Activated naive CD8-positive, alpha-beta T cell treated with anti-CD3 and anti-CD28 coated beads, Interleukin-2, amount 50 U/mL, for 24 hours (primary cell): Measurements from ENCODE around the gene SVBP.

Experiments used
- ATAC-seq: fragments of 150-1000 bp; cut with Tn5 transposase; one replicate; pipeline ENCODE4 v1.10.0; 2021
- DNase-seq: peaks from one replicate; pipeline ENCODE4 v3.0.0; 2021
- H3K27ac Mint-ChIP-seq: one replicate; pipeline ENCODE4 v1.8.0; 2021; ENCODE audit warnings: mild to moderate bottlenecking, mixed read lengths
- H3K27me3 Mint-ChIP-seq: one replicate; pipeline ENCODE4 v1.8.0; 2021; ENCODE audit warnings: mixed read lengths
- H3K36me3 Mint-ChIP-seq: one replicate; pipeline ENCODE4 v1.8.0; 2021; ENCODE audit warnings: low read depth, mixed read lengths
- H3K4me1 Mint-ChIP-seq: one replicate; pipeline ENCODE4 v1.8.0; 2021; ENCODE audit warnings: mixed read lengths
- H3K4me3 Mint-ChIP-seq: one replicate; pipeline ENCODE4 v1.8.0; 2021; ENCODE audit warnings: mild to moderate bottlenecking, moderate library complexity, mixed read lengths
- H3K9me3 Mint-ChIP-seq: one replicate; pipeline ENCODE4 v1.8.0; 2021; ENCODE audit warnings: mixed read lengths

The SVBP gene

GRCh38 chr1:42847111-42847595 is 30.0 kb upstream of the SVBP start:
- peaks cover 45% of the 10 kb centered on the region for H3K36me3 Mint-ChIP-seq
- no peak for DNase-seq
- H3K4me1 Mint-ChIP-seq: peaks cover 34% of the 10 kb centered on the region
- H3K9me3 Mint-ChIP-seq: peaks cover 4% of the 10 kb centered on the region
- peak overlapping the region; percentile 98 for H3K4me3 Mint-ChIP-seq
- no peaks in the 10 kb centered on the region for H3K27me3 Mint-ChIP-seq
- ATAC-seq: no peak
- peak overlapping the region; percentile 91 for H3K27ac Mint-ChIP-seq

DNA sequence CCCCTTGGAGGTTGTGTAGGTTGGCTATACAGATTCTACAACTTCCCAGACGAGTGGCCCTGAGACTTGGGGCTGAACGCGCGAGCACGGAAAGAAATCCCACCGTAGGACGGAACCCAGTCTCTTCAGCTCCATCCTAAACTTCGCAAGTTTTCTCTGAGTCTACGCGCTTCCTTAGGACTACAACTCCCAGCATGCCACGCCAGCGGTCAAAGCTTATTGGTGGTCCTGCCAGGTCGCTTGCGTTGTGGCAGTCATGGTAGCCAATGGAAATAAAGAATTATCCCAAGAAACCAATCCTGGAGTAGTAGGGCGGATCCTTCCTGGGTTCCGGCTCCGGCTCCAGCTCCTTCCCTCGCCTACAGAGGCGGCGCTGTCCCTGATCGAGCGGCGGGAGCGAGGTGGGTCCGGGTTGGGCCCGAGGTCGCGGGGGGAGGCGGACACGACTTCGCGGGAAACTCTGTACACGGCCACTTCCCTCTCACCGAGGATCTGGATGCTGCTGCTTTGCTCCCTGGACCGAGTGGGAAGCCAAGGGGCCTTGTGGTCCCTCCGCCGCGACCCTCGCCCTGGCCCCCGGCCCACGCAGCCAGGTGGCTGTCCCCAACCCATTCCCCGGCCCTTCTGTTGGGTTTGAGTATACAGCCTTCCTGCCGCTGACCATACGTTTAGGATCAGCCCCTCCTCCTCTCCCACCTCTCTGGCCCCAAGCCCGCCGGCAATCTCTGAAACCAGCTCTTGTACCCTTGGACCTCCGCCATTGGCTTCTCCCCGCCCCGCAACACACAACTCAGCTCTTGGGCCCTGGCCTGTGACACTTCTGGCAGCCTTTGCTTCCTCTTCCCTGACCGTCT is 29.3 kb upstream of the SVBP start, which contains the start of gene ZNF691:
ZNF691 (plus strand) TSS at position 357 of the 854 bp plus-strand sequence. CDS start 3,046 bp downstream, outside the sequence.
- Mint-ChIP-seq H3K36me3 (peaks cover 39% of the 10 kb centered on the region), H3K27ac (peak within 1 kb of the TSS; percentile 91), H3K4me3 (peak within 1 kb of the TSS; percentile 98), H3K9me3 (peaks cover 4% of the 10 kb centered on the region), H3K4me1 (peaks cover 34% of the 10 kb centered on the region), H3K27me3 (no peaks in the 10 kb centered on the region)
- ATAC-seq (peak; percentile 95), DNase-seq (peak; percentile 85)

- Mint-ChIP-seq H3K9me3 (peaks cover 3% of the 10 kb centered on the region), H3K27ac (peak overlapping the region; percentile 91), H3K36me3 (peaks cover 33% of the 10 kb centered on the region), H3K4me1 (peaks cover 34% of the 10 kb centered on the region), H3K4me3 (peak overlapping the region; percentile 98), H3K27me3 (no peaks in the 10 kb centered on the region)
- peak; percentile 1 for ATAC-seq
- DNase-seq: peak; percentile 22
Measured at GRCh38 chr1:42845866-42846256, 28.7 kb upstream of the SVBP start.

- Mint-ChIP-seq H3K36me3 (peaks cover 27% of the 10 kb centered on the region), H3K4me3 (no peak overlapping the region), H3K9me3 (no peaks in the 10 kb centered on the region), H3K27me3 (no peaks in the 10 kb centered on the region), H3K27ac (no peak overlapping the region), H3K4me1 (peaks cover 34% of the 10 kb centered on the region)
- no peak for DNase-seq
- ATAC-seq: no peak
Measured at GRCh38 chr1:42845193-42845592, 28.0 kb upstream of the SVBP start.

- H3K36me3 Mint-ChIP-seq: peaks cover 21% of the 10 kb centered on the region
- no peak overlapping the region for H3K27ac Mint-ChIP-seq
- no peaks in the 10 kb centered on the region for H3K27me3 Mint-ChIP-seq
- peak; percentile 12 for DNase-seq
- peaks cover 31% of the 10 kb centered on the region for H3K4me1 Mint-ChIP-seq
- H3K9me3 Mint-ChIP-seq: no peaks in the 10 kb centered on the region
- no peak for ATAC-seq
- H3K4me3 Mint-ChIP-seq: no peak overlapping the region
Measured at GRCh38 chr1:42844592-42845140, 27.5 kb upstream of the SVBP start.

GRCh38 chr1:42841440-42842147 is 24.4 kb upstream of the SVBP start:
- Mint-ChIP-seq H3K27ac (no peak overlapping the region), H3K4me3 (no peak overlapping the region), H3K4me1 (peaks cover 9% of the 10 kb centered on the region), H3K27me3 (no peaks in the 10 kb centered on the region), H3K9me3 (no peaks in the 10 kb centered on the region), H3K36me3 (peaks cover 5% of the 10 kb centered on the region)
- DNase-seq (no peak), ATAC-seq (no peak)

DNA sequence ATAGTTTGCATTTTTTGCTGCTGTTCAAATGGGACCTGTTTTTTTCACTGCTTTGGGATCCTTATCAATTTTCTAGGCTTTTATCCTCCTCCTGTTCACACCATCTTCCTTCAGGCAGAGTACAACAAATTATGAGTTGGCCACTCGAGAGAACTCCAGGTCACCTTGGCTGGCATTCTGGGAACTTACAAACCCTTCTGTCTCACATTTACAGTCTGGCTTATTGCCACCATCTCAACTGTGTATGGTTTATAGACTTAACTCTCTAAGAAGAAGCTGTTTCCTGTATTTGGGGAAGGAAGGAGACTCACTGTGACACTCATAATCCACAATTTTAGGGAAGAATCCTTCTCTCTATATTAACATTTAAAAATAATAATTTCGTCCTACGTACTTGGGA is 23.8 kb upstream of the SVBP start:
- H3K27ac Mint-ChIP-seq: no peak overlapping the region

GRCh38 chr1:42838482-42839190 is 21.4 kb upstream of the SVBP start:
- no peaks in the 10 kb centered on the region for H3K9me3 Mint-ChIP-seq
- ATAC-seq (no peak), DNase-seq (no peak)
- H3K36me3 Mint-ChIP-seq: peaks cover 2% of the 10 kb centered on the region
- H3K27ac Mint-ChIP-seq: no peak overlapping the region
- H3K27me3 Mint-ChIP-seq: no peaks in the 10 kb centered on the region
- H3K4me3 Mint-ChIP-seq: no peak overlapping the region
- no peaks in the 10 kb centered on the region for H3K4me1 Mint-ChIP-seq

More for the DNA sequence above, 23.8 kb upstream of the SVBP start:
- Mint-ChIP-seq H3K27me3 (no peaks in the 10 kb centered on the region), H3K36me3 (peaks cover 7% of the 10 kb centered on the region), H3K4me1 (peaks cover 6% of the 10 kb centered on the region), H3K4me3 (no peak overlapping the region), H3K9me3 (no peaks in the 10 kb centered on the region)
- DNase-seq: no peak
- no peak for ATAC-seq

- H3K4me1 Mint-ChIP-seq: no peaks in the 10 kb centered on the region
- no peaks in the 10 kb centered on the region for H3K27me3 Mint-ChIP-seq
- H3K27ac Mint-ChIP-seq: no peak overlapping the region
- no peak for DNase-seq
- H3K9me3 Mint-ChIP-seq: no peaks in the 10 kb centered on the region
- H3K36me3 Mint-ChIP-seq: peaks cover 2% of the 10 kb centered on the region
- H3K4me3 Mint-ChIP-seq: no peak overlapping the region
- no peak for ATAC-seq
Measured at GRCh38 chr1:42837709-42838108, 20.5 kb upstream of the SVBP start.

DNA sequence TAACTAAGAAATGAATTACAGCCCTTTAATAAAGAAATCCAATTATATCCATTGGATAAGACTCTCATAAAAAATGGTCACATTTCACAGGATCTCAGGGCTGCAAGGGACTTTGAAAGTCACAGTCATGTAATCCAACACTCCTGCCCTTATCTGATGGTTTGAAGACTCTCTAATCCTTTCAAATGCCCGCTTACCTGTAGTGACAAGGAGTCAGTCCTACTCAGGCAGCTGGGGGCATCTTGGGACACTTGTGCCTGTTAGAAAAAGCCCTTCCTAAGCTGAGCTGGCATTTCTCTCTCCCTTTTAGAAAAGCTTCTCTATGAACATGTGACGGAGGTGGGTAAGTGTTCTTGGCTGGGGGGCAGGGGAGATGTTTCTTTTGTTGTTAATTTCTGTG is 18.2 kb upstream of the SVBP start:
- H3K4me1 Mint-ChIP-seq: no peaks in the 10 kb centered on the region
- ATAC-seq (no peak), DNase-seq (no peak)
- H3K36me3 Mint-ChIP-seq: peaks cover 4% of the 10 kb centered on the region
- no peaks in the 10 kb centered on the region for H3K9me3 Mint-ChIP-seq
- no peaks in the 10 kb centered on the region for H3K27me3 Mint-ChIP-seq
- no peak overlapping the region for H3K27ac Mint-ChIP-seq
- no peak overlapping the region for H3K4me3 Mint-ChIP-seq

- Mint-ChIP-seq H3K9me3 (no peaks in the 10 kb centered on the region), H3K27ac (no peak overlapping the region), H3K4me3 (no peak overlapping the region), H3K27me3 (no peaks in the 10 kb centered on the region), H3K4me1 (no peaks in the 10 kb centered on the region), H3K36me3 (peaks cover 6% of the 10 kb centered on the region)
- DNase-seq (no peak), ATAC-seq (no peak)
Measured at GRCh38 chr1:42834803-42835202, 17.6 kb upstream of the SVBP start.

- Mint-ChIP-seq H3K4me3 (no peak overlapping the region), H3K4me1 (no peaks in the 10 kb centered on the region), H3K27ac (no peak overlapping the region), H3K27me3 (no peaks in the 10 kb centered on the region), H3K9me3 (no peaks in the 10 kb centered on the region), H3K36me3 (peaks cover 6% of the 10 kb centered on the region)
- ATAC-seq (no peak), DNase-seq (no peak)
Measured at GRCh38 chr1:42833981-42834380, 16.8 kb upstream of the SVBP start.

DNA sequence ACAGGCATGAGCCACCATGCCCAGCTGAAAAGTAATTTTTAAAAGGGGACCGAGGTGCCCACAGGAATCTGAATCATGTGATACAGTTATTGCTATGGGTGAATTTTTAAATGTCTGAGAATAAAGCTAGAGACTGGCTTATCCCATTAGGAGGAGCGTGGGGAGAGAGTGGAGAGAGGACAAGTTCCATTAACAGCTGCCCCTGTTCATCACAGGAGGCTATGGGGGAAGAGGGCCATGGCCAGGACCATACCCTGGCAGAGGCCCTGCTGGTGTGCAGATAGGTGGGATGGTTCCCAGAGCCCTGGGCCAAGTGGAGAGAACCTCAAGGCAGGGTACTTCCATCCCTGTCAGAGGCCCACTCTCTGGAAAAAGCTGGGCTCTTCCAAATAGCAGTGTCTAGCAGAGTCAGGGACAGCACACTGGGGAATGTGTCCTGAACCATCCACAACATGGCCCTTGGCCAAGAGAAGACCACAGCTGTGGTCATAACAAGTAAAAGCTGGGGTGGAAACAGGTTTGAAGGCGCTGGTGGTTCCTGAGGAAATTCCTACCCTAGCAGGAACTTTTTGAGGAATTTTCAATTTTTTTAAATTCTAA is 15.5 kb upstream of the SVBP start:
- no peak for DNase-seq
- no peak for ATAC-seq
- Mint-ChIP-seq H3K27me3 (no peaks in the 10 kb centered on the region), H3K27ac (no peak overlapping the region), H3K4me1 (no peaks in the 10 kb centered on the region), H3K9me3 (no peaks in the 10 kb centered on the region), H3K4me3 (no peak overlapping the region), H3K36me3 (peaks cover 6% of the 10 kb centered on the region)

DNA sequence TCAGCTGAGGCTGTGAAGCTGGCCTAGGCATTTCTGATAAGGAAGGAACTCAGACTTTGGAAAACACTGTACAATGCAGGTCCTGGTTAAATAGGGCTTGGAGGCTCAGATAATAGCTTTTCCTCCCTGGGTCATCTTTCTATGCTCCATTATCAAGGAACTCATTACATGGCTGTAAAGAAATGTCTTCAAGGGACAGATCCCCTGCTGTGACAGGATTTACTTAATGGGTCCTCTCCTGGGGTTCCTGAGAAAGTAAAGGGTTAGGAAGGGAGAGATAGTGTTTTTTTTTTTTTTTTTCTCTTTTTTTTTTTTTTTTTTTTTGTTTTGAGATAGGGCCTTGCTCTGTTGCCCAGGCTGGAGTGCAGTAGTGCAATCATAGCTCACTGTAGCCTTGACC is 14.1 kb upstream of the SVBP start:
- Mint-ChIP-seq H3K27me3 (no peaks in the 10 kb centered on the region), H3K9me3 (no peaks in the 10 kb centered on the region), H3K4me1 (no peaks in the 10 kb centered on the region), H3K36me3 (peaks cover 5% of the 10 kb centered on the region), H3K4me3 (no peak overlapping the region), H3K27ac (no peak overlapping the region)
- no peak for DNase-seq
- no peak for ATAC-seq
